ENCODE data around the gene MAD1L1.

MAD1L1 gene

GRCh38 chr7:2014391-2015241 is 218.1 kb downstream of the MAD1L1 start:
- no peak for DNase-seq (ENCODE audit: low read depth in 3 of 3)

GRCh38 chr7:2013381-2014311 is 219.1 kb downstream of the MAD1L1 start:
- no peak for DNase-seq (ENCODE audit: low read depth in 3 of 3)

GRCh38 chr7:2012981-2013380 is 219.8 kb downstream of the MAD1L1 start:
- DNase-seq (ENCODE audit: low read depth in 3 of 3): no peak

- DNase-seq (ENCODE audit: low read depth in 3 of 3): no peak
Measured at GRCh38 chr7:2012044-2012900, 220.5 kb downstream of the MAD1L1 start.

- no peak for DNase-seq (ENCODE audit: low read depth in 3 of 3)
Measured at GRCh38 chr7:2011266-2012043, 221.3 kb downstream of the MAD1L1 start.

- DNase-seq (ENCODE audit: low read depth in 3 of 3): no peak
Measured at GRCh38 chr7:2010551-2011265, 222.0 kb downstream of the MAD1L1 start.

- DNase-seq (ENCODE audit: low read depth in 3 of 3): no peak
Measured at GRCh38 chr7:2010101-2010500, 222.6 kb downstream of the MAD1L1 start.

- DNase-seq (ENCODE audit: low read depth in 3 of 3): no peak
Measured at GRCh38 chr7:2009541-2010001, 223.2 kb downstream of the MAD1L1 start.

GRCh38 chr7:2008936-2009540 is 223.7 kb downstream of the MAD1L1 start:
- no peak for DNase-seq (ENCODE audit: low read depth in 3 of 3)

GRCh38 chr7:2008101-2008935 is 224.4 kb downstream of the MAD1L1 start:
- no peak for DNase-seq (ENCODE audit: low read depth in 3 of 3)

- no peak for DNase-seq (ENCODE audit: low read depth in 3 of 3)
Measured at GRCh38 chr7:2007551-2007950, 225.2 kb downstream of the MAD1L1 start.

GRCh38 chr7:2006921-2007381 is 225.8 kb downstream of the MAD1L1 start:
- DNase-seq (ENCODE audit: low read depth in 3 of 3): no peak

GRCh38 chr7:2006231-2006771 is 226.4 kb downstream of the MAD1L1 start:
- no peak for DNase-seq (ENCODE audit: low read depth in 3 of 3)

- DNase-seq (ENCODE audit: low read depth in 3 of 3): no peak
Measured at GRCh38 chr7:2005786-2006185, 227.0 kb downstream of the MAD1L1 start.

GRCh38 chr7:2004841-2005725 is 227.7 kb downstream of the MAD1L1 start:
- DNase-seq (ENCODE audit: low read depth in 3 of 3): no peak

GRCh38 chr7:2003931-2004812 is 228.6 kb downstream of the MAD1L1 start:
- no peak for DNase-seq (ENCODE audit: low read depth in 3 of 3)

All from stimulated activated CD4-positive, alpha-beta T cell treated with anti-CD3 and anti-CD28 coated beads, TNF-alpha, amount 100 ng/mL, for 48 hours (primary cell).